ENCODE results near the gene ZFP36. TPM values are rescaled to one million over a fixed set of nuclear protein-coding genes. Genes with fewer than 3 reads are reported as not detected.

ZFP36 gene
- total and polyA plus RNA-seq, 4 experiments from 2014 or later = 151 to 191 (median 158) TPM

- Histone ChIP-seq H3K36me3 (ENCODE audit: insufficient read depth, low read length) (peaks cover 3% of the 10 kb centered on the region), H3K4me3 (ENCODE audit: low read length in 2 of 2) (peak overlapping the region in 1 of 2 donors; percentile 83), H3K4me1 (ENCODE audit: insufficient read depth, low read length) (peaks cover 87% of the 10 kb centered on the region), H3K9me3 (ENCODE audit: control insufficient read depth in 1 of 2, low read length in 2 of 2) (no peaks in the 10 kb centered on the region), H3K27me3 (ENCODE audit: insufficient read depth, low read length) (no peaks in the 10 kb centered on the region), H3K27ac (ENCODE audit: low read depth, low read length) (peak overlapping the region; percentile 100)
- H3K9me3 Mint-ChIP-seq = peaks cover 0 to 1% (median 0%) of the 10 kb centered on the region in 8 donors
- intact Hi-C loops (cut with micrococcal nuclease) = loop anchor here (1.0 to 2.0 kb wide), 3 partner anchors 10 to 43 kb away; partner anchors contain the start of genes MED29, PAF1, PLEKHG2 and SUPT5H
- POLR2A ChIA-PET (ENCODE audit: partially characterized antibody) = interaction anchor here (0.7 to 11.3 kb wide), 15 partner anchors 6 to 1208 kb away, joined by 3 to 384 read pairs (median 8); partner anchors contain the start of genes GMFG, MED29, PAF1 and PLEKHG2
- peak overlapping the region; percentile 78 to 96 (median 83) for H3K4me3 Mint-ChIP-seq
- CTCF ChIA-PET (ENCODE audit: partially characterized antibody) = interaction anchor here (1.0 to 15.4 kb wide), 6 partner anchors 10 to 279 kb away, joined by 3 to 215 read pairs (median 6); partner anchors contain the start of genes GMFG, PLEKHG2 and RPS16
- peaks cover 38 to 94% (median 74%) of the 10 kb centered on the region in 4 donors for H3K4me1 Mint-ChIP-seq
- H3K27me3 Mint-ChIP-seq = no peaks in the 10 kb centered on the region
- peak overlapping the region; percentile 98 to 100 (median 99) for H3K27ac Mint-ChIP-seq
- H3K36me3 Mint-ChIP-seq = peaks cover 0 to 23% of the 10 kb centered on the region in 2 donors
- DNase-seq = peak; percentile 86 to 99 (median 86)
Measured at GRCh38 chr19:39401549-39402345, 4.9 kb upstream of the ZFP36 start.

DNA sequence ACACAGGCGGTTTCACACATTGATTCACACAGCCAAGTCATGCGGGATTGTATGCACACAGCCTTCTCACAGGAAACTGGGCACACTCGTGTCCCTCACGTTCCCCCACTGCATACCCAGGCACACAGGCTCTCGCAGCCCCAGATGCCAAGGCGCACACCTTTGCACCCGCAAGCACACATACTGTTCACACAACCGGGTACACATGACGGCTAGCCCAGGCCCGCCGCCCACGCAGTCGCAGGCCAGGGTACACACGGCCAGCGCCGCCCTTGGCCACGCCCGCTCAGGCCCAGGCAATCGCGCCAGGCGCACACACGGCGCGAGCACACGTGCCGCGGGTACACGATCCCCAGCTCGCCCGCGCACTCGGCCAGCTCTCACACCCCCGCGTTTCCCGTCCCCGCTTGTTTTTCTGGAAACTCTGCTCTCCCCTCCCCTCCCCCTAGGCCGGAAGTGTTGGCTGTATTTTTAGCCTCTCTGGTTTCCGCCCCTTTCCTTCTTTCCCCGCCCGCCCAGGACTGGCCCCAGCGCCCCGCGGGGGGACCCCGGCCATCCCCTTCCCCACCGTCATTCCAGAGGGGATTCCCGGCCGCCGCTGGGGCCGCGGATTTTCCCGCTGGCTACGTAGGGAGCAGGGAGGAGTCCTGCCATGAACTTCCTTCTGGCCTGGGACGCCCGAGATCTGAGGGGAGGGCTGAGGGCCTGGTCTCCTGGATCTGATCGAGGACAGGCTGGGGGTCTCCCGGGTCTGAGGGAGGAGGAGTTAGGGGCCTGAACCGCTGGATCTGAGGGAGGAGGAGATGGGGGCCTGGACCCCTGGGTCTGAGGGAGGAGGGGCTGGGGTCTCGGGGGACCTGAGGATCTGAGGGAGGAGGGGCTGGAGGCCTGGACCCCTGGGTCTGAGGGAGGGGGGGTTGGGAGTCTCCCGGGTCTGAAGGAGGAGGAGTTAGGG, 4.0 kb upstream of the ZFP36 start:
- intact Hi-C loops (cut with micrococcal nuclease) = loop anchor here (1.0 kb wide), 1 partner anchor 11 kb away; the partner anchor contains the start of genes MED29 and PAF1
- H3K27ac ChIP-seq (ENCODE audit: low read depth, low read length) = peak overlapping the region; percentile 100
- Mint-ChIP-seq H3K27me3 (no peaks in the 10 kb centered on the region), H3K9me3 (peaks cover 0 to 6% (median 0%) of the 10 kb centered on the region in 8 donors), H3K27ac (peak overlapping the region; percentile 98 to 100 (median 99)), H3K4me1 (peaks cover 38 to 95% (median 68%) of the 10 kb centered on the region in 4 donors), H3K4me3 (peak overlapping the region; percentile 78 to 96 (median 83)), H3K36me3 (peaks cover 4 to 26% of the 10 kb centered on the region in 2 donors)
- peak; percentile 78 to 94 (median 81) for DNase-seq
- ChIA-PET CTCF (ENCODE audit: partially characterized antibody) (interaction anchor here (1.7 to 15.4 kb wide), 2 partner anchors 9 to 38 kb away, joined by 6 to 215 read pairs; partner anchors contain the start of gene PLEKHG2), POLR2A (ENCODE audit: partially characterized antibody) (interaction anchor here (0.9 to 11.3 kb wide), 15 partner anchors 9 to 1207 kb away, joined by 3 to 384 read pairs (median 8); partner anchors contain the start of genes GMFG, MED29, PAF1 and PLEKHG2)
- H3K4me3 ChIP-seq (ENCODE audit: low read length in 2 of 2) = peak overlapping the region; percentile 73 to 83
- H3K4me1 ChIP-seq (ENCODE audit: insufficient read depth, low read length) = peaks cover 82% of the 10 kb centered on the region
- no peaks in the 10 kb centered on the region for H3K9me3 ChIP-seq (ENCODE audit: control insufficient read depth in 1 of 2, low read length in 2 of 2)
- H3K27me3 ChIP-seq (ENCODE audit: insufficient read depth, low read length) = no peaks in the 10 kb centered on the region
- peaks cover 2% of the 10 kb centered on the region for H3K36me3 ChIP-seq (ENCODE audit: insufficient read depth, low read length)

DNA sequence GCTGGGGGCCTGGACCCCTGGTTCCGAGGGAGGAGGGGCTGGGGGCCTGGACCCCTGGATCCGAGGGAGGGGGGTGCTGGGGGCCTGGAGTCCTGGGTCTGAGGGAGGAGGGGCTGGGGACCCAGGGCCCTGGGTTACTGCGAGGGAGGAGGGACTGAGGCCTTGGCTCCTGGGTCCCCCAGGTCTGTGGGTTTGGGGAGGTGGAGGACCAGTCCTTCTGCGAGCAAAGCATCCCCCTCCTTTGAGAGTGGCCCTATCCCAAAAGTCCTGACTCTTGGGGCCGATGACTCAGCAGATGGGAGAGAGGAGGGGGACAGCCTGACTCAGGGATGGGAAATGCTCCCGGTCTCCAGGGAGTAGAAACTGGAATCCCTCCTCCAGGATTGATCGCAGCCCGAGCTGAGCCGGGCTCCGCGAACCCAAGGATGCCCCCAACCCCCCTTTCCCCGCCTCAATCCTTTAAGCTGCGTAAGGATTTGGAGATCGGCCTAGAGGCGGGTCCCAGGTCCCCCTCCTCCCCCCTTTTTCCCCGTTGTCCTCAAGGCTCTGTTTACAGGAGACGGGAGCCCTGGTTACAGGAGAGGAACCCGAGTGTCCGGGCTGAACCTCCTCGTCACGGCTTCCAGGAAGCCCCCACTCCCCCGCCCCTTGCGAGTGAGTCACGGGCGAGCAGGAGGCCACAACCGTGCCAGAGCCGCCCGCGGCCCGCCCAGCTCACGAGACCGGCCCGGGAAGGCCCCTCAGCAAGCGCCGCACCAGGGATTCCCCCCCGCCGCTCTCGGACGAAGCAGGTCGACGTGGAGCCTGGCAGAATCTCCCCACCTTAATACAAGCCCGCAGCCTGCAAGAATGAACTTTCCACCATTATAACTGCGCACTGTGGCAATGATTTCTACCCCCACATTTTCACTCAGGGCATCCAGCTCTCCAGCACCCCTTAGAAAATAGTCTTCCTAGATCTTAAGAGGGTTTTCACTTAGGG, 3.0 kb upstream of the ZFP36 start:
- peaks cover 0 to 8% (median 0%) of the 10 kb centered on the region in 8 donors for H3K9me3 Mint-ChIP-seq
- Histone ChIP-seq H3K27ac (ENCODE audit: low read depth, low read length) (peak overlapping the region; percentile 100), H3K36me3 (ENCODE audit: insufficient read depth, low read length) (peaks cover 12% of the 10 kb centered on the region), H3K9me3 (ENCODE audit: control insufficient read depth in 1 of 2, low read length in 2 of 2) (no peaks in the 10 kb centered on the region), H3K27me3 (ENCODE audit: insufficient read depth, low read length) (no peaks in the 10 kb centered on the region), H3K4me3 (ENCODE audit: low read length in 2 of 2) (peak overlapping the region; percentile 73 to 83), H3K4me1 (ENCODE audit: insufficient read depth, low read length) (peaks cover 75% of the 10 kb centered on the region)
- no peaks in the 10 kb centered on the region for H3K27me3 Mint-ChIP-seq
- H3K36me3 Mint-ChIP-seq = peaks cover 14 to 32% of the 10 kb centered on the region in 2 donors
- H3K4me1 Mint-ChIP-seq = peaks cover 35 to 94% (median 60%) of the 10 kb centered on the region in 4 donors
- H3K27ac Mint-ChIP-seq = peak overlapping the region; percentile 98 to 100 (median 99)
- intact Hi-C loops (cut with micrococcal nuclease) = no loop called here
- ChIA-PET POLR2A (ENCODE audit: partially characterized antibody) (interaction anchor here (0.5 to 11.3 kb wide), 12 partner anchors 8 to 1206 kb away, joined by 3 to 384 read pairs (median 11); partner anchors contain the start of genes GMFG, MED29, PAF1 and PLEKHG2), CTCF (ENCODE audit: partially characterized antibody) (interaction anchor here (15.4 kb wide), 1 partner anchor 8 kb away, joined by 215 read pairs; the partner anchor contains the start of gene PLEKHG2)
- H3K4me3 Mint-ChIP-seq = peak overlapping the region; percentile 78 to 96 (median 83)
- DNase-seq = peak; percentile 94 to 100 (median 96)

DNA sequence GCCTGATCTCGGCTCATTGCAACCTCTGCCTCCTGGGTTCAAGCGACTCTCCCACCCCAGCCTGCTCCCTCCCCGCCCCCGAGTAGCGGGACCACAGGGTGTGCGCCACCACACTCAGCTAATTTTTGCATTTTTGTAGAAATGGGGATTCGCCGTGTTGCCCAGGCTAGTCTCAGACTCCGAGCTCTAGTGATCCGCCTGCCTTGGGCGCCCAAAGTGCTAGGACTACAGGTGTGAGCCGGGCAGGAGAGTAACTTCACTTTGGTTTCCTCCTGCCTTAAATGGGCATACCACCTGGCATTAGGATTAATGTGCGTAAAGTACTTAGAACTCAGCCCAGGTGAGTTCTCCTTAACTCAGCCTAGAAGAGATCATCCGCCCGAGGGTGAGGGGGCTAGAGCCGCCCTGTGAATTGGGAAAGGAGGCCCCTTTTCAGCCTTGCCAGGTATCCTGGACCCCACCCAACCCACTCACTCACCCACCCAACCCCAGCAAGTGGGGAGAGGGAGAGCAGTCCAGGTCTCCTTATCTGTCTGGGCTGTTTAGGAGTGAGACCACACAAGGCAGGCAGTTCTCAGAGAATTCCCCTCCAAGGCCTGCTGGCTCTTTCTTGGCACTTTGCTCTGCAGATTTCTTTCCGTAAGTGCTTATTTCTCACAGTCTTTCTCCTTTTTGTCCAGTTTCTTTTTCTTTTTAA, 1.2 kb upstream of the ZFP36 start:
- Histone ChIP-seq H3K36me3 (ENCODE audit: insufficient read depth, low read length) (peaks cover 14% of the 10 kb centered on the region), H3K27me3 (ENCODE audit: insufficient read depth, low read length) (no peaks in the 10 kb centered on the region), H3K4me1 (ENCODE audit: insufficient read depth, low read length) (peaks cover 66% of the 10 kb centered on the region), H3K4me3 (ENCODE audit: low read length in 2 of 2) (no peak overlapping the region), H3K27ac (ENCODE audit: low read depth, low read length) (peak overlapping the region; percentile 100), H3K9me3 (ENCODE audit: control insufficient read depth in 1 of 2, low read length in 2 of 2) (no peaks in the 10 kb centered on the region)
- ChIA-PET CTCF (ENCODE audit: partially characterized antibody) (interaction anchor here (4.3 kb wide), 1 partner anchor 8 kb away, joined by 54 read pairs; no protein-coding TSS in a partner anchor), POLR2A (ENCODE audit: partially characterized antibody) (interaction anchor here (1.0 to 11.3 kb wide), 7 partner anchors 9 to 1015 kb away, joined by 3 to 181 read pairs (median 14); partner anchors contain the start of genes GMFG, MED29, PAF1 and RPS16)
- intact Hi-C loops (cut with micrococcal nuclease) = no loop called here
- Mint-ChIP-seq H3K27me3 (no peaks in the 10 kb centered on the region), H3K4me3 (peak overlapping the region; percentile 55 to 96 (median 90)), H3K9me3 (peaks cover 0 to 10% (median 0%) of the 10 kb centered on the region in 8 donors), H3K4me1 (peaks cover 35 to 95% (median 53%) of the 10 kb centered on the region in 4 donors), H3K27ac (peak overlapping the region; percentile 98 to 100 (median 99)), H3K36me3 (peaks cover 22 to 44% of the 10 kb centered on the region in 2 donors)
- DNase-seq = peak in 3 of 5 donors; percentile 22 to 57 (median 27)

GRCh38 chr19:39405958-39406655, 540 bp upstream of the ZFP36 start:
- no peaks in the 10 kb centered on the region for H3K27me3 ChIP-seq (ENCODE audit: insufficient read depth, low read length)
- Mint-ChIP-seq H3K36me3 (peaks cover 22 to 51% of the 10 kb centered on the region in 2 donors), H3K4me3 (peak overlapping the region; percentile 88 to 96 (median 92)), H3K27me3 (no peaks in the 10 kb centered on the region), H3K27ac (peak overlapping the region; percentile 98 to 100 (median 99)), H3K9me3 (peaks cover 0 to 10% (median 0%) of the 10 kb centered on the region in 8 donors), H3K4me1 (peaks cover 39 to 95% (median 55%) of the 10 kb centered on the region in 4 donors)
- peaks cover 66% of the 10 kb centered on the region for H3K4me1 ChIP-seq (ENCODE audit: insufficient read depth, low read length)
- H3K9me3 ChIP-seq (ENCODE audit: control insufficient read depth in 1 of 2, low read length in 2 of 2) = no peaks in the 10 kb centered on the region
- intact Hi-C loops (cut with micrococcal nuclease) = loop anchor here (2.0 kb wide), 1 partner anchor 555 kb away; no protein-coding TSS in a partner anchor
- peak; percentile 86 to 92 (median 89) for DNase-seq
- peak overlapping the region; percentile 52 to 97 for H3K4me3 ChIP-seq (ENCODE audit: low read length in 2 of 2)
- peak overlapping the region; percentile 100 for H3K27ac ChIP-seq (ENCODE audit: low read depth, low read length)
- CTCF ChIA-PET (ENCODE audit: partially characterized antibody) = interaction anchor here (4.3 kb wide), 1 partner anchor 8 kb away, joined by 54 read pairs; no protein-coding TSS in a partner anchor
- peaks cover 14% of the 10 kb centered on the region for H3K36me3 ChIP-seq (ENCODE audit: insufficient read depth, low read length)
- POLR2A ChIA-PET (ENCODE audit: partially characterized antibody) = interaction anchor here (0.5 to 11.3 kb wide), 13 partner anchors 7 to 1014 kb away, joined by 3 to 276 read pairs (median 10); partner anchors contain the start of genes GMFG, MED29, PAF1 and RPS16

Measured in CD4-positive, alpha-beta memory T cell (primary cell).